Measurements from ENCODE around the gene SLC26A8.

DNA sequence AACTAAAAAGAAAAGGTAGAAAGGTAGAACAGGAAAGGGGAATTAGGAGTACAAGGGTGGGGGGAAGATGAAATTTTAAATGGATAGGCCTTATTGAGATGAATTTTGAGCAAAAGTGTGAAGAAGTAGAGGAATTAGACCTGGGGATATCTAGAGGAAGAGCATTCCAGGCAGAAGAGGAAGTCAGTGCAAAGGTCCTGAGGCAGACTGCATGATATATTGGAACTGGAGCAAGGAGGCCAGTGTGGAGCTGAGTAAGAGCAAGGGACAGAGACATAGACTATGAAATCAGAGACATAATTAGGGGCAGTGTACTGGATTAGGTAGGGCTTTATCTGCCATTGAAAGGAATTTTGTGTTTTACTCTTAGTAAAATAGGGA, 43.6 kb upstream of the SLC26A8 start:
- TF ChIP-seq, protein P1, sequence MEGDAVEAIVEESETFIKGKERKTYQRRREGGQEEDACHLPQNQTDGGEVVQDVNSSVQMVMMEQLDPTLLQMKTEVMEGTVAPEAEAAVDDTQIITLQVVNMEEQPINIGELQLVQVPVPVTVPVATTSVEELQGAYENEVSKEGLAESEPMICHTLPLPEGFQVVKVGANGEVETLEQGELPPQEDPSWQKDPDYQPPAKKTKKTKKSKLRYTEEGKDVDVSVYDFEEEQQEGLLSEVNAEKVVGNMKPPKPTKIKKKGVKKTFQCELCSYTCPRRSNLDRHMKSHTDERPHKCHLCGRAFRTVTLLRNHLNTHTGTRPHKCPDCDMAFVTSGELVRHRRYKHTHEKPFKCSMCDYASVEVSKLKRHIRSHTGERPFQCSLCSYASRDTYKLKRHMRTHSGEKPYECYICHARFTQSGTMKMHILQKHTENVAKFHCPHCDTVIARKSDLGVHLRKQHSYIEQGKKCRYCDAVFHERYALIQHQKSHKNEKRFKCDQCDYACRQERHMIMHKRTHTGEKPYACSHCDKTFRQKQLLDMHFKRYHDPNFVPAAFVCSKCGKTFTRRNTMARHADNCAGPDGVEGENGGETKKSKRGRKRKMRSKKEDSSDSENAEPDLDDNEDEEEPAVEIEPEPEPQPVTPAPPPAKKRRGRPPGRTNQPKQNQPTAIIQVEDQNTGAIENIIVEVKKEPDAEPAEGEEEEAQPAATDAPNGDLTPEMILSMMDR (conservative IDR thresholded peaks at IDR 0.05; ENCODE audit: low read depth in 2 of 2): no peak
- TF ChIP-seq JUNB (IDR thresholded peaks at IDR 0.05; ENCODE audit: unreplicated experiment) (no peak), EZH2 (IDR thresholded peaks at IDR 0.05; ENCODE audit: low read depth, unreplicated experiment) (no peak), CREB1 (CRISPR knock-in tag; IDR thresholded peaks at IDR 0.05; ENCODE audit: low read depth) (no peak)

All from GM23338 (cell line).